Hepatocyte (in vitro differentiated cells): ENCODE data around the gene GFY.
"Not testable (repeated sequence)": the region's sequence is repeated elsewhere in the genome, so short reads cannot be mapped to it uniquely, and the experiment has no call there.

Experiments used
- EZH2phosphoT487 ChIP-seq: fragments of 200-600 bp; sonication (generic); IDR thresholded peaks from one replicate; pipeline ENCODE4 v1.6.1; 2018; ENCODE audit warnings: antibody characterized with exemption, mild to moderate bottlenecking, low read depth, moderate library complexity; ENCODE audit not compliant: unreplicated experiment, severe bottlenecking
- TF ChIP-seq, protein P1 (sequence below): fragments of 200-600 bp; sonication (generic); IDR thresholded peaks from 2 replicates; pipeline ENCODE4 v1.5.1; 2016; ENCODE audit warnings: antibody characterized with exemption, mild to moderate bottlenecking; ENCODE audit not compliant: poor library complexity

DNA sequence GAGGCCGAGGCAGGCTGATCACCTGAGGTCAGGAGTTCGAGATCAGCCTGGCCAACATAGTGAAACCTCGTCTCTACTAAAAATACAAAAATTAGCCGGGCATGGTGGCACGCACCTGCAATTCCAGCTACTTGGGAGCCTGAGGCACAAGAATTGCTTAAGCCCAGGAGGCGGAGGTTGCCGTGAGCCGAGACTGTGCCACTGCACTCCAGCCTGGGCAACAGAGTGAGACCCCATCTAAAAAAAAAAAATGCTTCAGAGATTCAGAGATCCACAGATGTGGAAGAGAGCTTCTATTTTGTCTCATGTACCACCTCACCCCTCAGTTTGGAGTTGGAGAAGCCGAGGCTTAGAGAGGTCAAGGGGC, 48.3 kb downstream of the GFY start:
- TF ChIP-seq, protein P1, sequence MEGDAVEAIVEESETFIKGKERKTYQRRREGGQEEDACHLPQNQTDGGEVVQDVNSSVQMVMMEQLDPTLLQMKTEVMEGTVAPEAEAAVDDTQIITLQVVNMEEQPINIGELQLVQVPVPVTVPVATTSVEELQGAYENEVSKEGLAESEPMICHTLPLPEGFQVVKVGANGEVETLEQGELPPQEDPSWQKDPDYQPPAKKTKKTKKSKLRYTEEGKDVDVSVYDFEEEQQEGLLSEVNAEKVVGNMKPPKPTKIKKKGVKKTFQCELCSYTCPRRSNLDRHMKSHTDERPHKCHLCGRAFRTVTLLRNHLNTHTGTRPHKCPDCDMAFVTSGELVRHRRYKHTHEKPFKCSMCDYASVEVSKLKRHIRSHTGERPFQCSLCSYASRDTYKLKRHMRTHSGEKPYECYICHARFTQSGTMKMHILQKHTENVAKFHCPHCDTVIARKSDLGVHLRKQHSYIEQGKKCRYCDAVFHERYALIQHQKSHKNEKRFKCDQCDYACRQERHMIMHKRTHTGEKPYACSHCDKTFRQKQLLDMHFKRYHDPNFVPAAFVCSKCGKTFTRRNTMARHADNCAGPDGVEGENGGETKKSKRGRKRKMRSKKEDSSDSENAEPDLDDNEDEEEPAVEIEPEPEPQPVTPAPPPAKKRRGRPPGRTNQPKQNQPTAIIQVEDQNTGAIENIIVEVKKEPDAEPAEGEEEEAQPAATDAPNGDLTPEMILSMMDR: not testable (repeated sequence)
- TF ChIP-seq EZH2phosphoT487: not testable (repeated sequence)
